Activated CD4-positive, alpha-beta T cell treated with anti-CD3 and anti-CD28 coated beads, Interleukin-2, amount 10 ng/mL, durations not matched to agents 24 days and 14 days (primary cell): ENCODE measurements around the gene INTS12. TPM values are rescaled to one million over a fixed set of nuclear protein-coding genes. Genes with fewer than 3 reads are reported as not detected.

Source experiments
- DNase-seq: peaks from one replicate; pipeline ENCODE4 v3.0.0; 2022
- H3K27ac Mint-ChIP-seq: one replicate; pipeline ENCODE4 v1.8.0; 2022; ENCODE audit warnings: mild to moderate bottlenecking, mixed read lengths
- H3K27me3 Mint-ChIP-seq: one replicate; pipeline ENCODE4 v1.8.0; 2022; ENCODE audit warnings: mixed read lengths
- H3K36me3 Mint-ChIP-seq: one replicate; pipeline ENCODE4 v1.8.0; 2022; ENCODE audit warnings: low read depth, mild to moderate bottlenecking, mixed read lengths
- H3K4me1 Mint-ChIP-seq: one replicate; pipeline ENCODE4 v1.8.0; 2021; ENCODE audit warnings: mixed read lengths
- H3K4me3 Mint-ChIP-seq: one replicate; pipeline ENCODE4 v1.8.0; 2022; ENCODE audit warnings: mild to moderate bottlenecking, moderate library complexity, mixed read lengths
- H3K9me3 Mint-ChIP-seq: one replicate; pipeline ENCODE4 v1.8.0; 2021; ENCODE audit warnings: mixed read lengths
- intact Hi-C: fragments of 100-400 bp; cut with micrococcal nuclease; formaldehyde crosslinking; loops from one replicate; pipeline ENCODE4 v1.15.1; 2023
- total RNA-seq: library from RNA; stranded (reverse); gene quantifications from 2 replicates; pipeline ENCODE4 v1.2.3, GENCODE V29; 2022

The INTS12 gene
- total RNA-seq, 1 donor from 2014 or later: 24.4 TPM

DNA sequence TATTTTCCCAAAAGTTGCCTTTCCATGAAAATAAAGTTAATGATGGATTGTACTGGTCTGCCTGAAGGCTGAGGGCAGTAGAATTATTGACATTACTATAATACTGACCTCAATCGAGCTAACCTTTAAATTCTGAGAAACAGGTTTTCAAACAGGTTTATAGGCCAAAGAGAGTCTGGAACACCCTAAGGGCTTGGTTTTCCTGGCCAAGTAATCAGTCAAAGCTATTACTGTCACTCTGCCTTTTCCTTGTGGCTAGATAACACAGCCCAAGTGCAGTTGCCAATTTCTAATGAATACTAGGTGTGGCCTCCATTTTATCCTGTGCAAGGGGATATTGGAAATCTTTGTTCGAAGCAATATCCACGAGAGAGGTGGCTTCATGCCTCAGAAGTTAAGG is 75.2 kb downstream of the INTS12 start:
- H3K9me3 Mint-ChIP-seq: no peaks in the 10 kb centered on the region
- DNase-seq: no peak
- H3K36me3 Mint-ChIP-seq: no peaks in the 10 kb centered on the region
- peaks cover 18% of the 10 kb centered on the region for H3K27me3 Mint-ChIP-seq
- intact Hi-C loops: no loop called here
- no peaks in the 10 kb centered on the region for H3K4me1 Mint-ChIP-seq
- no peak overlapping the region for H3K27ac Mint-ChIP-seq
- no peak overlapping the region for H3K4me3 Mint-ChIP-seq

Other genes starting within 250 kb of the INTS12 start
- 65.2 and 69.3 TPM in 2 replicates for gene PPA2, start 234.6 kb downstream of the INTS12 start, total RNA-seq
- not detected in 2 replicates for gene ARHGEF38, start 156.1 kb downstream of the INTS12 start, total RNA-seq
- gene GSTCD, start 95 bp upstream of the INTS12 start, total RNA-seq: 17.5 and 22.0 TPM in 2 replicates
- gene NPNT, start 186.8 kb upstream of the INTS12 start, total RNA-seq: 0.12 TPM in 1 of 2 replicates, not detected in the other